Naive thymus-derived CD4-positive, alpha-beta T cell (primary cell): Measurements from ENCODE around the gene OSBPL10. TPM values are rescaled to one million over a fixed set of nuclear protein-coding genes. Genes with fewer than 3 reads are reported as not detected.

Source experiments
- ATAC-seq: fragments of 150-1000 bp; cut with Tn5 transposase; 2 replicates; pipeline ENCODE4 v1.10.0; 2021; ENCODE audit warnings: mild to moderate bottlenecking, moderate library complexity
- CTCF ChIA-PET: fragments of 350-600 bp; sonication (Branson Sonifier 250); formaldehyde crosslinking; loops from one replicate; lab custom pipeline; 2021; ENCODE audit warnings: antibody characterized with exemption; lab: Charles Lee
- POLR2A ChIA-PET: fragments of 350-600 bp; sonication (Branson Sonifier 250); formaldehyde crosslinking; loops from one replicate; lab custom pipeline; 2021; ENCODE audit warnings: antibody characterized with exemption, inconsistent platforms; lab: Charles Lee
- DNase-seq, 9 donors: peaks; one replicate each; pipeline versions ENCODE4 v3.0.0 to v3.0.0-alpha.2; 2020 to 2022; ENCODE audit warnings: mixed read lengths in 1 of 9
- H3K27ac ChIP-seq: one replicate; pipeline ENCODE4 v1.7.0; 2013; ENCODE audit warnings: mild to moderate bottlenecking, low read depth, low read length, moderate library complexity
- H3K27me3 ChIP-seq, 2 donors: one replicate each; pipeline ENCODE4 v1.7.0; 2013; ENCODE audit warnings: low read length in 2 of 2, mild to moderate bottlenecking in 2 of 2, moderate library complexity in 2 of 2; ENCODE audit not compliant: control insufficient read depth in 2 of 2, insufficient read depth in 2 of 2
- H3K36me3 ChIP-seq, 3 experiments: 1 replicate in 2 of 3; 2 replicates in 1 of 3; pipeline ENCODE4 v1.7.0; 2013; ENCODE audit warnings: low read length in 3 of 3, mild to moderate bottlenecking in 3 of 3, moderate library complexity in 1 of 3; ENCODE audit not compliant: insufficient read depth in 3 of 3, control insufficient read depth in 2 of 3
- H3K4me1 ChIP-seq, 2 donors: one replicate each; pipeline ENCODE4 v1.7.0; 2013; ENCODE audit warnings: low read length in 2 of 2, mild to moderate bottlenecking in 2 of 2, moderate library complexity in 1 of 2; ENCODE audit not compliant: control insufficient read depth in 2 of 2, insufficient read depth in 2 of 2
- H3K4me3 ChIP-seq: 2 replicates; pipeline ENCODE4 v1.7.0; 2013; ENCODE audit warnings: mild to moderate bottlenecking, low read length
- H3K9me3 ChIP-seq, 3 experiments: 1 replicate in 2 of 3; 2 replicates in 1 of 3; pipeline ENCODE4 v1.7.0; 2013; ENCODE audit warnings: low read length in 3 of 3; ENCODE audit not compliant: control insufficient read depth in 2 of 3
- H3K27ac Mint-ChIP-seq, 9 donors: one replicate each; pipeline ENCODE4 v1.8.0; 2020 to 2022; ENCODE audit warnings: mixed read lengths in 9 of 9, mild to moderate bottlenecking in 8 of 9, moderate library complexity in 5 of 9, inconsistent platforms in 2 of 9
- H3K27me3 Mint-ChIP-seq, 5 donors: one replicate each; pipeline ENCODE4 v1.8.0; 2021 to 2022; ENCODE audit warnings: mixed read lengths in 5 of 5, mild to moderate bottlenecking in 1 of 5
- H3K36me3 Mint-ChIP-seq, 5 donors: one replicate each; pipeline ENCODE4 v1.8.0; 2020 to 2022; ENCODE audit warnings: mixed read lengths in 5 of 5, mild to moderate bottlenecking in 3 of 5, inconsistent platforms in 1 of 5
- H3K4me1 Mint-ChIP-seq, 7 donors: one replicate each; pipeline ENCODE4 v1.8.0; 2020 to 2022; ENCODE audit warnings: mixed read lengths in 7 of 7, mild to moderate bottlenecking in 3 of 7, inconsistent platforms in 1 of 7
- H3K4me3 Mint-ChIP-seq, 10 donors: one replicate each; pipeline ENCODE4 v1.8.0; 2020 to 2022; ENCODE audit warnings: mild to moderate bottlenecking in 10 of 10, mixed read lengths in 10 of 10, moderate library complexity in 6 of 10, inconsistent platforms in 2 of 10
- H3K9me3 Mint-ChIP-seq, 11 donors: one replicate each; pipeline ENCODE4 v1.8.0; 2020 to 2022; ENCODE audit warnings: mixed read lengths in 11 of 11, mild to moderate bottlenecking in 4 of 11, inconsistent platforms in 1 of 11, moderate library complexity in 1 of 11
- intact Hi-C, 2 donors: fragments of 100-400 bp; cut with micrococcal nuclease; formaldehyde crosslinking; loops; one replicate each; pipeline ENCODE4 v1.15.1; 2023
- polyA plus RNA-seq, 2 donors: library from polyadenylated mRNA; unstranded; fragments of 300-500 nt; fragmentation: Illumina TruSeq; gene quantifications; one replicate each; pipeline ENCODE4 v1.2.3, GENCODE V29; 2021
- total RNA-seq, 6 experiments: library from RNA in 5 of 6; stranded (reverse) in 5 of 6; gene quantifications; 1 replicate in 5 of 6; 2 replicates in 1 of 6; pipeline ENCODE4 v1.2.3 and lab custom pipeline; 2021 to 2026

OSBPL10 gene
- total and polyA plus RNA-seq, 7 experiments from 2014 or later = 0.15 to 6.8 (median 0.59) TPM

DNA sequence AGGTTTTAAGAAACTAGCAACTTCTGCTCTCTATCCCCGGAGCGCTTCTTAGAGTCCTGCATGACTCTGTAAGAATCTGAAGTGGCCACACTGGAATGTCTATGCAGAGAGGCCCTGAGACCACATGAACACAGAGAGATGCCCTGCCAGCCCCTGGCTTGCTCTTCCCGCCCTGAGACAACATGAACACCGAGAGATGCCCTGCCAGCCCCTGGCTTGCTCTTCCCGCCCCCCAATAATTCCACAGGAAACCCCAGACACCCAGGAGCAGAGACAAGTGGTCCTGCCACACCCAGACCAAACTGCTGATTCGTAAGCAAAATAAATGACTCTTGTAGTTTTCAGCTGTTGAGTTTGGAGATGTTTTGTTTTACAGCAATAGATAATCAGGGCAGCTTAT, 166.1 kb downstream of the OSBPL10 start:
- no peaks in the 10 kb centered on the region for H3K36me3 Mint-ChIP-seq
- Histone ChIP-seq H3K9me3 (no peaks in the 10 kb centered on the region), H3K36me3 (no peaks in the 10 kb centered on the region), H3K4me1 (peaks cover 0 to 6% of the 10 kb centered on the region in 2 donors), H3K4me3 (no peak overlapping the region), H3K27me3 (no peaks in the 10 kb centered on the region), H3K27ac (no peak overlapping the region)
- DNase-seq (no peak), ATAC-seq (no peak)
- H3K27me3 Mint-ChIP-seq = no peaks in the 10 kb centered on the region
- no peaks in the 10 kb centered on the region for H3K9me3 Mint-ChIP-seq
- H3K4me1 Mint-ChIP-seq = peaks cover 0 to 41% (median 32%) of the 10 kb centered on the region in 7 donors
- H3K27ac Mint-ChIP-seq = peak overlapping the region in 4 of 9 donors; percentile 72 to 86 (median 85)
- intact Hi-C loops = no loop called here
- ChIA-PET CTCF (no interaction called here), POLR2A (no interaction called here)
- H3K4me3 Mint-ChIP-seq = peak overlapping the region in 5 of 10 donors; percentile 50 to 71 (median 69)

DNA sequence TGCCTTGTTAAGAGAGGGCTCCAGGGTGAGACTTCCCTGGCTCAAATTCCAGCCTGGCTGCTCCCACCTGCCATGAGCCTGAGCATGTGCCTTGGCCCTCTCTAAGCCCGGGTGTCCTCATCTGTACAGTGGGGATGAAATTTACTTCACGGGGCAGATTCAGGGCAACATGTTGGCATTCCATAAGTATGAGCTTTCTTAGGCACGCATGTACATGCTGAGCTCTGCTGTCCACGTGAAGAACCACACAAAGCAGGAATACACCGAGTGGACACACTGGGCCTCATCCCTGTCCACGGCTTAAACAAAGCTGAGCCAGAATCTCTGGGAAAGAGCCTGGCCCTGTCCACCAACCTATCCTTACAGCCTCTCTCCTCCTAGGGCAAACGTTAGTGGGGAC, 167.4 kb downstream of the OSBPL10 start:
- intact Hi-C loops = no loop called here
- H3K4me1 Mint-ChIP-seq = peaks cover 0 to 40% (median 32%) of the 10 kb centered on the region in 7 donors
- no peaks in the 10 kb centered on the region for H3K9me3 Mint-ChIP-seq
- POLR2A ChIA-PET = no interaction called here
- H3K36me3 Mint-ChIP-seq = no peaks in the 10 kb centered on the region
- CTCF ChIA-PET = no interaction called here
- DNase-seq (no peak), ATAC-seq (no peak)
- H3K27ac Mint-ChIP-seq = peak overlapping the region in 2 of 9 donors; percentile 85
- Histone ChIP-seq H3K4me1 (peaks cover 0 to 6% of the 10 kb centered on the region in 2 donors), H3K4me3 (no peak overlapping the region), H3K27ac (no peak overlapping the region), H3K27me3 (no peaks in the 10 kb centered on the region), H3K9me3 (no peaks in the 10 kb centered on the region), H3K36me3 (no peaks in the 10 kb centered on the region)
- no peaks in the 10 kb centered on the region for H3K27me3 Mint-ChIP-seq
- peak overlapping the region in 1 of 10 donors; percentile 27 for H3K4me3 Mint-ChIP-seq

DNA sequence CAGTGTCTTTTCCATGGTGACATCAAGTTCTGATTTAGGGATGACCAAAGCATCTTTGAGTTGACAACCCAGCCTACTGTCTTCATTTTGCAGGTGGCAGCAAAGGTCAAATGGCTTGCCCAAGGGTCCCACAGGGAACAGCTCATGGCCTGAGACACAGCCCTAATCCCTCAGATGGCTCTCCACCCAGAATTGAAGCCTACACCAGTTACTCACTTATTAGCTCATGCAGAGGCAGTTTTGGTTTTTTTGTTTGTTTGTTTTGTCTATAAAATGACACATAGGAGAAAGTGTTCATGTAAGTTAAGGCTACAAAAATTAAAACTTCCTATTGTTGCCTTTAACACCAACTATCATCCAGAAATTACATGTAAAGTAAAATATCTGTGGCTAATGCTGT, 167.9 kb downstream of the OSBPL10 start:
- POLR2A ChIA-PET = no interaction called here
- no peak overlapping the region for H3K4me3 ChIP-seq
- no peaks in the 10 kb centered on the region for H3K27me3 ChIP-seq
- H3K4me1 Mint-ChIP-seq = peaks cover 0 to 36% (median 27%) of the 10 kb centered on the region in 7 donors
- CTCF ChIA-PET = no interaction called here
- no peak overlapping the region for H3K27ac ChIP-seq
- H3K9me3 ChIP-seq = no peaks in the 10 kb centered on the region
- intact Hi-C loops = no loop called here
- no peaks in the 10 kb centered on the region for H3K36me3 ChIP-seq
- ATAC-seq (no peak), DNase-seq (no peak)
- H3K27ac Mint-ChIP-seq = peak overlapping the region in 1 of 9 donors; percentile 17
- no peaks in the 10 kb centered on the region for H3K36me3 Mint-ChIP-seq
- H3K27me3 Mint-ChIP-seq = no peaks in the 10 kb centered on the region
- no peaks in the 10 kb centered on the region for H3K9me3 Mint-ChIP-seq
- H3K4me3 Mint-ChIP-seq = no peak overlapping the region
- peaks cover 0 to 6% of the 10 kb centered on the region in 2 donors for H3K4me1 ChIP-seq

DNA sequence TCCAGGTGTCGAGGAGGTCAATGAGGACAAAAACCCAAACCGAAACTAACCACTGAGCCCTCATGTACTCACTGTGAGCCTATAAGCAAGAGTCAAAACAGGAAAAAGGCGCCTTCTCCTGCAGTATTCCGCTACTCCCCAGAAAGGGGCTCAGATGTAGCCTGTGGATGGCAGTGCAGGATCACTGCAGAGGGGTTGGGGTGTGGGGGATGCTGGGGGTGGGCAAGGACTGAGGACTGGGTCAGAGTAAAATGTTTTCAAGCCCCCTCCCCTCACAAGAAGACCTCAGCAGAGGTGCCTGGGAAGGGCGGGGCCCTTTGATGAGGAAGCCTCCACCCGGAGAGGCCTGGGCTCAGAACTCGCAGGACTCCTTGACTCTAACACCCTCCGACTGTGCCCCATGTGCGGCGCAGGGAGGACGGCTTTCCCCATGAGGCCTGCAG, 170.1 kb downstream of the OSBPL10 start:
- Mint-ChIP-seq H3K4me3 (no peak overlapping the region), H3K4me1 (peaks cover 0 to 22% (median 14%) of the 10 kb centered on the region in 7 donors), H3K27ac (no peak overlapping the region), H3K27me3 (no peaks in the 10 kb centered on the region), H3K36me3 (no peaks in the 10 kb centered on the region), H3K9me3 (no peaks in the 10 kb centered on the region)
- no peaks in the 10 kb centered on the region for H3K9me3 ChIP-seq
- POLR2A ChIA-PET = no interaction called here
- CTCF ChIA-PET = no interaction called here
- intact Hi-C loops = no loop called here
- H3K4me3 ChIP-seq = no peak overlapping the region
- no peaks in the 10 kb centered on the region for H3K36me3 ChIP-seq
- DNase-seq (no peak), ATAC-seq (no peak)
- no peak overlapping the region for H3K27ac ChIP-seq
- no peaks in the 10 kb centered on the region for H3K4me1 ChIP-seq
- H3K27me3 ChIP-seq = no peaks in the 10 kb centered on the region

DNA sequence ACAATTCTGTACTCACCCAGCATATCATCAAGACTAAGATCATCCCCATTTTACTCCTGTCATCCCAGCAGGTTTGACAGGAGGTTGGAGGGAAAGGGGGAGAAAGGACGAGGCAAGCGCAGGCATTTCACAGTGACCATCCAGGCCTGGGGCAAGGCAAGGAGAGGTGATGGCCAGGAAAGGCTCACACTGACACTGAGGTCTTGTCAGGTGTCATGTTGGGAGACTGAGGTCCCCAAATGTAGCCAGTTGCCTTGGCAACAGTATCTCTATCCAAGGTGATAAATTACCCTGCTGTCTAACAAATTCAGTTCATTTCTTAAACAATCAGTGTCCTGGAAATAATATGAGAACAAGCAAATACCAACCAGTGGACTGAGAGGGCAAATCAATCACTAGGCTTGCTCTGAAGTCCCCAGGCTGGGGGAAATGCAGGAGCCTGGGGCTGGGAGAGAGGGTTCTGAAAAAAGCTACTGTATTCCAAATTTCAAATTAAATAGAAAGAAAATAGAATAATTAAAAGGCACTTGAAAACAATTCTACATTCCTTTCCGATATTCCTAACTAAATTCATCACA, 172.8 kb downstream of the OSBPL10 start:
- no peaks in the 10 kb centered on the region for H3K36me3 Mint-ChIP-seq
- Histone ChIP-seq H3K27ac (no peak overlapping the region), H3K9me3 (no peaks in the 10 kb centered on the region), H3K4me3 (no peak overlapping the region), H3K27me3 (no peaks in the 10 kb centered on the region), H3K4me1 (no peaks in the 10 kb centered on the region), H3K36me3 (no peaks in the 10 kb centered on the region)
- no peak overlapping the region for H3K27ac Mint-ChIP-seq
- no peak overlapping the region for H3K4me3 Mint-ChIP-seq
- intact Hi-C loops = no loop called here
- no peak for DNase-seq
- no peaks in the 10 kb centered on the region for H3K9me3 Mint-ChIP-seq
- H3K27me3 Mint-ChIP-seq = no peaks in the 10 kb centered on the region
- no peaks in the 10 kb centered on the region for H3K4me1 Mint-ChIP-seq
- CTCF ChIA-PET = no interaction called here
- no peak for ATAC-seq
- POLR2A ChIA-PET = no interaction called here

DNA sequence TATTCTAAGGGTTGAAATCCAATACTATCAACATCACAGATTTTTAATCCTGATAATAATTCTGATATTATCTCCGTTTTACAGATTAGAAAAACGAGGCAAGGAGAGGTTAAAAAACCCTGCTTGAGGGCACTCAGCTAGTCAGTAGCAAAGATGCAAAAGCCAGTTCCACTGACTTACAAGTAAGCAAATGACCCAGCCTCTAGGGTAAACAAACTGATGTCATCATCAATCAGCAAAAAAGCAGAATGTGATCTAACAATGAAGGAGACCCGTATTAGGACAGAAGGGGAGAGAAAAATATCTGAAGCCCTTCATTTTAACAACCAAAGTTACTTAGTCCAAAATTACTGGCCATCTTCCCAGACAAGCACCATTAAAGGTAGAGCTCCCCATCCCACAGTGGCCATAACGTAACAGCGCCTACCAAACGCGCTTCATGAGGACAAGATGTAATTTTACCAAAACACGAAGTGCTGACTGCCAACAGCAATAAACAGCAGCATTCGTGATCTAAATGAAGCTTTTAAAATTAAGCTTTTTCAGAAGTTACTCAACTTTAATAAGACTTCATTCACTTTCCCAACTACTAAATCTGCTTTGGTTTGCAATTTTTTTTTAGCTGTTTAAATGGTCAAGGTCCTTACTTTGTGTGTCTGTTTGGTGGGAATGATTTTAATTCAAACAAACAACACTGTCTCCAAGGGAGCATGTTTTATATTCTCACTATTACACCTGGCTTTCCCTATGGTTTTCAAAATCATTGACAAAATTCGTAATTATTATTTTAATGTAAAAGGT, 176.6 kb downstream of the OSBPL10 start:
- Mint-ChIP-seq H3K4me1 (no peaks in the 10 kb centered on the region), H3K9me3 (no peaks in the 10 kb centered on the region), H3K36me3 (no peaks in the 10 kb centered on the region), H3K27me3 (no peaks in the 10 kb centered on the region), H3K4me3 (no peak overlapping the region), H3K27ac (no peak overlapping the region)
- no peak overlapping the region for H3K27ac ChIP-seq
- POLR2A ChIA-PET = no interaction called here
- no peaks in the 10 kb centered on the region for H3K27me3 ChIP-seq
- H3K4me1 ChIP-seq = no peaks in the 10 kb centered on the region
- H3K36me3 ChIP-seq = no peaks in the 10 kb centered on the region
- ATAC-seq (no peak), DNase-seq (no peak)
- intact Hi-C loops = no loop called here
- CTCF ChIA-PET = interaction anchor here (0.5 kb wide), 1 partner anchor 1414 kb away, joined by 3 read pairs; no protein-coding TSS in a partner anchor
- H3K4me3 ChIP-seq = no peak overlapping the region
- H3K9me3 ChIP-seq = no peaks in the 10 kb centered on the region
